Measurements from ENCODE around the gene HIP1R.

The HIP1R gene

DNA sequence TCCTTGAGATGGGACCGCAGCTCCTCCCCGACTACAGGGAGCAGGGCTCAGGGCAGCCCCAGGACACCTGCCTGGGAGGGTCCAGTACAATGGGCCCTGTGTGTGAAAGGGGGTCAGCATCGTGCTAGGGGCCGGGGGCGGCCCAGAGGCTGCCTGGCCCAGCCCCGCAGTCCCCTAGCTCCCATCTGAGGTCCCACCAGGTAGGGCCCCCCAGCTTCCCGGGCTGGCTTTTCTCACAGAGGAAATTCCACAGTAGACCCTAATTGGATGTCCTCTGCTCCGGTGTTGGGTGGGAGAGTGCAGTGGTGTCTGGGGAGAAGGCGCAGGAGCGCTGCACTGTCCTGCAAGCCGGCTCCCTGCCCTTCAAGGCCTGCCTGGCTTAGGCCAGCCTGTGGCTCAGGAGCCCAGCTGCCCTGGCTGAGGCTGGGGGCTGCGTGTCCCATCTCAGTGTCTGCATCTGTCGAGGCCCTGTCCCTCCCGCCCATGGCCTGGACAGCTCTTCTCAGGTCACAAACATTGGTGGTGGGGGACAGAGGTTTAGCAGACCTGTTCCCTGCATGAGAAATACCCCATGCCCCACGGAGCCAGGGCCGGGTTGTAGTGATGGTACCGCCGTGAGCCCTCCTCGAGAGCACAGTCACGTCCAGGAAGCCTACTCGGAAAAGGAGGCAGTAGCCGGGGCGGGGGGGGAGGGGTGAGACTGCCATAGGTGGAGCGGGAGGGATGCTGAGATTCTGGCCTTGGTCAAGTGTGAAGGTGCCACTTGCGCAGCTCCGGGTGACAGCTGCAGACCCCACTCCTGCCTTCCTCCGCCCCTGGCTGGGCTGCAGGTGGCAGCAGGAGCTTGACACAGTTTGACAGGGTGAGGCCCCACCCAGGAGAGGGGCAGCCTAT is 11.6 kb downstream of the HIP1R start:
- H3K4me3 ChIP-seq (ENCODE audit: control insufficient read depth, low read depth, low read length), result no peak overlapping the region
- TF ChIP-seq, protein P1, sequence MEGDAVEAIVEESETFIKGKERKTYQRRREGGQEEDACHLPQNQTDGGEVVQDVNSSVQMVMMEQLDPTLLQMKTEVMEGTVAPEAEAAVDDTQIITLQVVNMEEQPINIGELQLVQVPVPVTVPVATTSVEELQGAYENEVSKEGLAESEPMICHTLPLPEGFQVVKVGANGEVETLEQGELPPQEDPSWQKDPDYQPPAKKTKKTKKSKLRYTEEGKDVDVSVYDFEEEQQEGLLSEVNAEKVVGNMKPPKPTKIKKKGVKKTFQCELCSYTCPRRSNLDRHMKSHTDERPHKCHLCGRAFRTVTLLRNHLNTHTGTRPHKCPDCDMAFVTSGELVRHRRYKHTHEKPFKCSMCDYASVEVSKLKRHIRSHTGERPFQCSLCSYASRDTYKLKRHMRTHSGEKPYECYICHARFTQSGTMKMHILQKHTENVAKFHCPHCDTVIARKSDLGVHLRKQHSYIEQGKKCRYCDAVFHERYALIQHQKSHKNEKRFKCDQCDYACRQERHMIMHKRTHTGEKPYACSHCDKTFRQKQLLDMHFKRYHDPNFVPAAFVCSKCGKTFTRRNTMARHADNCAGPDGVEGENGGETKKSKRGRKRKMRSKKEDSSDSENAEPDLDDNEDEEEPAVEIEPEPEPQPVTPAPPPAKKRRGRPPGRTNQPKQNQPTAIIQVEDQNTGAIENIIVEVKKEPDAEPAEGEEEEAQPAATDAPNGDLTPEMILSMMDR (IDR thresholded peaks at IDR 0.05; ENCODE audit: control insufficient read depth, insufficient read depth, low read depth, low read length, missing control alignments), result no peak
- DNase-seq (ENCODE audit: low read depth), result no peak

DNA sequence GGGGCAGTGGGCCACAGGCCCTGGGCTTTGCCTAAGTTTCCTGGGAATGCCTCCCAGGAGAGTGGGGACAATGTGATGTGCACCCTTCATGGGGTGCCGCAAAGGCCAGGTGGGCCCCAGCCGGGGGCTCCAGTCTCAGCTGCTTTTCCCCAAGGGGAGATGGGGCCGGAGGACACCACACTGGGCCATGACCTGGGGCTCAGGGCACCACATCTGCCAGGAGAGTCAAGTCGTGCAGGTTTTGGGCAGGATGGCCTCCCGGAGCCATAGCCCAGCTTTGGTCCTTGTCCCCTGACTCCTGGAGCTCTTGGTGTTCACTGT is 12.2 kb downstream of the HIP1R start:
- DNase-seq (ENCODE audit: low read depth), result no peak
- no peak overlapping the region for H3K4me3 ChIP-seq (ENCODE audit: control insufficient read depth, low read depth, low read length)
- TF ChIP-seq, protein P1 (IDR thresholded peaks at IDR 0.05; ENCODE audit: control insufficient read depth, insufficient read depth, low read depth, low read length, missing control alignments), result no peak

DNA sequence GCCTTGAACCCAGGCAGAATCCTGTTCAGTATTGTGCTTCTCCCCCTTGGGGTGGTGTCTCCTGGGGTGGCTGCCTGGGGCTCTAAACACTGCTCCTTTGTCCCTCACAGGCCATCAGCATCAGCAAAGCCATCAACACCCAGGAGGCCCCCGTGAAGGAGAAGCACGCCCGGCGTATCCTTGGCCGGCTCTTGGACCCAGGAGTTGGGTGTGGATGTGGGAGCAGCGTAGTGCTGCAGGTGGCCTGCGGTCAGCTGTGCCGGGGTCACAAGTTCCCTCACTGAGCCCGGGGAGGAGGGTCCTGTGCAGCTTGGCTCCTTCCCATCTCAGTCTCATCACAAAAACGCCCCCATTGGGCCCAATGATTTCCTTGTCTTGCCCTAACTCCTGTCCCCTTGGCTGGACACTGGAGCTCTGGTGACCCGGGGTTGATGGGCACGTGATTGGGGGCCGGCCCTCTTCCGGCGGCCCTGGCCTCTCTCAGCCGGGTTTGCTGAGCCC is 12.7 kb downstream of the HIP1R start:
- DNase-seq (ENCODE audit: low read depth), result no peak
- no peak overlapping the region for H3K4me3 ChIP-seq (ENCODE audit: control insufficient read depth, low read depth, low read length)
- TF ChIP-seq, protein P1 (IDR thresholded peaks at IDR 0.05; ENCODE audit: control insufficient read depth, insufficient read depth, low read depth, low read length, missing control alignments), result no peak

DNA sequence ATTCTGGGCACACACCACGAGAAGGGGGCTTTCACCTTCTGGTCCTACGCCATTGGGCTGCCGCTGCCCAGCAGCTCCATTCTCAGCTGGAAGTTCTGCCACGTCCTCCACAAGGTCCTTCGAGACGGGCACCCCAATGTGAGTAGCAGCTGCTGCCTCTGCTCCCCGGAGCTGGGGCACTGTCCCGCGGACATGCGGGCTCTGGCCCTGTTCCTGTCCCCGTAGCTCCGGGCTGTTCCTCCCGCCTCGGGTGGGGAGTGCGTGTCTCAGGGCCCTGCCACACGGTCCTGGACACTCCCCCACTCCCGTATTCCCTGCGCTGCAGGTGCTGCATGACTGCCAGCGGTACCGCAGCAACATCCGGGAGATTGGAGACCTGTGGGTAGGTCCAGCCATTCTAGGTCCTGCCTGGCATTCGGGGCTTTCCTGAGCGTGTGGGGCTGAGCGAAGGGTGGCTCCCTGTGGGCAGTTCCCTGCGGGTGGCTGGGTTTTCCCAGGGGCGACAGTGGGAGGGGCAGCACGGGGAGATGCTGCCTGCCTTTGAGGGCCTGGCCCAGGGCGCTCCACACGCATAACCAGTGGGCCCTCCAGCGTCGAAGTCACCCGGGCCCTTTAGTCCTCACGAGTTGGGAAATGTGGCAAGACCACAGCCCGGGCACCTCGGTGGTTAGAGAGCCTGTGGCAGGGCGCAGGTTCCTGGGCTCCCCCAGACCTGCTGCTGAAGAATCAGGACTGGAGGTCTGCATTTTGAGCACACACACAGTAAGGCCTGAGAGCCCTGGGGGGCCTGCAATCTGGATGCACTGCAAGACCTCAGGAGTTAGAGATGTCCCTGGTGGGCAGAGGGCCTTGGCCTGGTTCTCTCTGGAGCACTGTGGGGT is 13.5 kb downstream of the HIP1R start:
- TF ChIP-seq, protein P1 (IDR thresholded peaks at IDR 0.05; ENCODE audit: control insufficient read depth, insufficient read depth, low read depth, low read length, missing control alignments), result no peak
- no peak overlapping the region for H3K4me3 ChIP-seq (ENCODE audit: control insufficient read depth, low read depth, low read length)
- no peak for DNase-seq (ENCODE audit: low read depth)

DNA sequence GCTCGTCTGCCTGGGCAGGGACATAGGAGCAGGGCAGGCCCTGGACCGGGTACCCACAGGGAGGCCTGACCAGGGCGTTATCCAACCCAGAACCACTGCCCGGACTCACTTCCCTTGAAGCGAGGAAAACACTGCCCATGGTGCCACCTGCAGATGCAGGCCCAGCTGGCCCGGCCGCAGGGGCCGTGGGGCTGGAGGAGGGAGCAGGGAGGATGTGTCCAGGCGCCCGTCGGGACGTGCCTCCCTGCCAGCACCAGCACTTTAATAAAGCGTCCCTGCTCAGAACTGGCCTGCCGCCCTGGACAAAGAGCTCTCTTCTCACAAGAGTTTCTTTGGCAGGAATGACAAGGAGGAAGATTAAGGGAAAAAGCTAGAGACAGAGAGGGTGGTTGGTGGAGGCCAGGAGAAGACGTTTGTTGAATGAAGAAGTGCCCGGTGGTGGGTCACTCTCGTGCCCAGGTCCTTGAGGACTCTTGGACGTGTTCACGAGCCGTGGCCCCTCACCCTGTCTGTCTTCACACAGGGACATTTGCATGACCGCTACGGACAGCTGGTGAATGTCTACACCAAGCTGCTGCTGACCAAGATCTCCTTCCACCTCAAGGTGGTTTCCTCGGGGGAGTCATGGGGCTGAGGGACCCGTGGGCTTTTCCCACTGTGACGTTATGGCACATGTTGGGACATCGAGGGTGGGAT is 14.2 kb downstream of the HIP1R start:
- DNase-seq (ENCODE audit: low read depth), result no peak
- TF ChIP-seq, protein P1 (IDR thresholded peaks at IDR 0.05; ENCODE audit: control insufficient read depth, insufficient read depth, low read depth, low read length, missing control alignments), result no peak
- H3K4me3 ChIP-seq (ENCODE audit: control insufficient read depth, low read depth, low read length), result no peak overlapping the region

DNA sequence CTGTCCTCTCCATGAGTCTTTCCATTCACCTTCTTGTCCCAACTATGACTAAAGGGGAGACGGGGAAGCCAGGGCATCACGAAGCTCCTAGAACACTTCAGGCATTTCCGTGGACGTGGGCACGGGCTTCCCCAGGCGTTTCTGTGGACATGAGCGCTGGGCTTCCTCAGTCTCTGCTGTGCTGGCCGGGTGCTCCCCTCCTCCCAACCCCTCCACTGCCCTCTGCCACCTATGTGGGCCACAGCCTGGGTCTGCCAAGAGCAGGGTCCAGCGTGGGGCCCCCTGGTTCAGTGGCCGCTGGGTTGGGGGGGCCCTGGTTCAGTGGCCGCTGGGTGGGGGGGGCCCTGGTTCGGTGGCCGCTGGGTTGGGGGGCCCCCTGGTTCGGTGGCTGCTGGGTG is 14.8 kb downstream of the HIP1R start:
- no peak overlapping the region for H3K4me3 ChIP-seq (ENCODE audit: control insufficient read depth, low read depth, low read length)
- no peak for DNase-seq (ENCODE audit: low read depth)
- TF ChIP-seq, protein P1 (IDR thresholded peaks at IDR 0.05; ENCODE audit: control insufficient read depth, insufficient read depth, low read depth, low read length, missing control alignments), result no peak

All from AG09309 (cell line).